ENCODE data around the gene CD200.
"Not testable (repeated sequence)": the region's sequence is repeated elsewhere in the genome, so short reads cannot be mapped to it uniquely, and the experiment has no call there.

CD200 gene

GRCh38 chr3:112391648-112392047 is 58.7 kb downstream of the CD200 start:
- no peak for DNase-seq

GRCh38 chr3:112392393-112393359 is 59.7 kb downstream of the CD200 start:
- no peak for DNase-seq

- no peak for DNase-seq
These were observed 60.4 kb downstream of the CD200 start for GRCh38 chr3:112393360-112393728.

- DNase-seq: no peak
These were observed 61.2 kb downstream of the CD200 start for GRCh38 chr3:112394003-112394640.

- DNase-seq: no peak
These were observed 62.4 kb downstream of the CD200 start for GRCh38 chr3:112395181-112395895.

GRCh38 chr3:112395896-112396290 is 62.9 kb downstream of the CD200 start:
- no peak for DNase-seq

GRCh38 chr3:112397556-112397955 is 64.6 kb downstream of the CD200 start:
- no peak for DNase-seq

- no peak for DNase-seq
These were observed 66.1 kb downstream of the CD200 start for GRCh38 chr3:112399064-112399463.

- DNase-seq: not testable (repeated sequence)
These were observed 66.6 kb downstream of the CD200 start for GRCh38 chr3:112399554-112399953.

GRCh38 chr3:112400317-112400716 is 67.4 kb downstream of the CD200 start:
- DNase-seq: not testable (repeated sequence)

- no peak for DNase-seq
These were observed 68.7 kb downstream of the CD200 start for GRCh38 chr3:112401617-112402016.

- DNase-seq: no peak
These were observed 70.1 kb downstream of the CD200 start for GRCh38 chr3:112403103-112403502.

GRCh38 chr3:112404924-112405549 is 72.1 kb downstream of the CD200 start:
- not testable (repeated sequence) for DNase-seq

- no peak for DNase-seq
These were observed 72.9 kb downstream of the CD200 start for GRCh38 chr3:112405845-112406244.

- no peak for DNase-seq
These were observed 74.4 kb downstream of the CD200 start for GRCh38 chr3:112407214-112407887.

- DNase-seq: no peak
These were observed 75.1 kb downstream of the CD200 start for GRCh38 chr3:112407888-112408702.

GRCh38 chr3:112409041-112409440 is 76.1 kb downstream of the CD200 start:
- no peak for DNase-seq

GRCh38 chr3:112411425-112411824 is 78.5 kb downstream of the CD200 start:
- no peak for DNase-seq

Data from femur (tissue), 1 donor.